Panc1 (cell line): Measurements from ENCODE around the gene TXK. TPM values are rescaled to one million over a fixed set of nuclear protein-coding genes. Genes with fewer than 3 reads are reported as not detected.

Experiments
- ATAC-seq: fragments of 200-7000 bp; cut with Tn5 transposase; 2 replicates; pipeline ENCODE4 v1.9.1; 2020; ENCODE audit warnings: mild to moderate bottlenecking, moderate library complexity
- BruUV-seq: library from RNA; stranded (reverse); fragments of 400-500 nt; replicated peaks from 2 replicates; lab custom pipeline; 2021; lab: Mats Ljungman, UMichigan
- CTCF ChIA-PET: fragments of 300-600 bp; sonication (Branson Sonifier 250); formaldehyde crosslinking; loops from one replicate; lab custom pipeline; 2022; ENCODE audit warnings: antibody characterized with exemption; lab: Charles Lee
- POLR2A ChIA-PET: fragments of 300-600 bp; sonication (Branson Sonifier 250); formaldehyde crosslinking; loops from one replicate; lab custom pipeline; 2022; ENCODE audit warnings: antibody characterized with exemption; lab: Charles Lee
- DNase-seq: peaks from one replicate; pipeline ENCODE4 v3.0.0-alpha.2; 2010; ENCODE audit warnings: low read depth, low spot score
- H3K27ac ChIP-seq: 2 replicates; pipeline ENCODE4 v1.5.1; 2011; ENCODE audit warnings: mild to moderate bottlenecking, low read length, inconsistent platforms
- H3K27me3 ChIP-seq: fragments of 200-500 bp; sonication (Bioruptor generic); 2 replicates; pipeline ENCODE4 v1.6.0; 2014; ENCODE audit warnings: low read length, inconsistent platforms; ENCODE audit not compliant: control insufficient read depth, insufficient read depth
- H3K36me3 ChIP-seq: fragments of 200-500 bp; sonication (Bioruptor generic); 2 replicates; pipeline ENCODE4 v1.5.1; 2014; ENCODE audit warnings: inconsistent platforms, mild to moderate bottlenecking, low read length, moderate library complexity; ENCODE audit not compliant: control insufficient read depth, insufficient read depth
- H3K4me1 ChIP-seq: 2 replicates; pipeline ENCODE4 v1.5.1; 2011; ENCODE audit warnings: inconsistent platforms, mild to moderate bottlenecking, low read length, moderate library complexity; ENCODE audit not compliant: control insufficient read depth, insufficient read depth
- H3K4me3 ChIP-seq, 2 experiments: 2 replicates each; pipeline ENCODE4 v1.5.1; 2011 to 2012; ENCODE audit warnings: low read depth in 2 of 2, low read length in 2 of 2, mild to moderate bottlenecking in 2 of 2, inconsistent platforms in 1 of 2, moderate library complexity in 1 of 2
- H3K9me3 ChIP-seq: fragments of 200-500 bp; sonication (Bioruptor generic); 2 replicates; pipeline ENCODE4 v1.5.1; 2014; ENCODE audit warnings: low read depth, mild to moderate bottlenecking, inconsistent platforms, low read length, moderate library complexity; ENCODE audit not compliant: control insufficient read depth, insufficient read depth
- POLR2AphosphoS5 ChIP-seq: IDR thresholded peaks from 2 replicates; pipeline ENCODE4 v1.6.1; 2012; ENCODE audit warnings: mild to moderate bottlenecking, low read depth, low read length, moderate library complexity
- SIN3A ChIP-seq: IDR thresholded peaks from 2 replicates; pipeline ENCODE4 v1.6.1; 2012; ENCODE audit warnings: low read depth, mild to moderate bottlenecking, low read length, moderate library complexity, borderline replicate concordance; ENCODE audit not compliant: insufficient read depth
- TCF7L2 ChIP-seq: IDR thresholded peaks from 2 replicates; pipeline ENCODE4 v1.6.1; 2011; ENCODE audit warnings: mild to moderate bottlenecking, low read depth, low read length, inconsistent platforms
- in situ Hi-C: cut with HindIII; loops from 2 replicates; pipeline ENCODE4 v1.10.0; 2016; ENCODE audit warnings: low sequenced_read_pairs, low pct_unique_long_range_greater_than_20kb
- intact Hi-C: fragments of 100-400 bp; cut with micrococcal nuclease; formaldehyde crosslinking; loops from one replicate; pipeline ENCODE4 v1.10.0; 2022; ENCODE audit not compliant: unreplicated experiment
- total RNA-seq: library from RNA; stranded (reverse); gene quantifications from one replicate; pipeline ENCODE4 v1.2.1, GENCODE V29; 2021; ENCODE audit not compliant: unreplicated experiment
- TF ChIP-seq, protein P1 (sequence below): fragments of 450-650 bp; IDR thresholded peaks from 2 replicates; pipeline ENCODE4 v1.5.1; 2017; ENCODE audit warnings: mild to moderate bottlenecking
- TF ChIP-seq, protein P2 (sequence below), 2 experiments: IDR thresholded peaks; 2 replicates each; pipeline ENCODE4 v1.6.1; 2011 to 2012; ENCODE audit warnings: low read depth in 2 of 2, control low read depth in 1 of 2, low read length in 1 of 2, mild to moderate bottlenecking in 1 of 2, moderate library complexity in 1 of 2; ENCODE audit not compliant: insufficient read depth in 1 of 2

The TXK gene
- total RNA-seq, 1 experiment from 2014 or later = 0.26 TPM

DNA sequence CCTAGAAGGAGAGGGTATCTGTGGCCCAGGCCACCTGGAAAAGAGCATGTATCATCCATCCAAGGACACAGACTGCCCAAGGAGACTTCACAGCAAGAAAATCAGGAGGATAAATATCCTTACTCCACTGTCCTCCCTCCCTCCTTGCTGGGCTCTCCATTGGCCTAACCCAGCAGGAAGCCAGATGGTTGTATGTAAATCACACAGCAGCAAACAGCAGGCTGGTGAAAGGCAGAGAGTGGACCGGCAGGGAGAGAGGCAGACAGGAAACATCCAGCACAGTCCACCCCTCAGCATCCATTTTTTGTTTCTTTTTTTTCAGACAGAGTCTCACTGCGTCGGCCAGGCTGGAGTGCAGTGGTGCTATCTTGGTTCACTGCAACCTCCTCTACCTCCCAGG, 17.5 kb downstream of the TXK start:
- DNase-seq = no peak
- no peak overlapping the region for H3K4me3 ChIP-seq
- no peaks in the 10 kb centered on the region for H3K9me3 ChIP-seq
- TF ChIP-seq, protein P1, sequence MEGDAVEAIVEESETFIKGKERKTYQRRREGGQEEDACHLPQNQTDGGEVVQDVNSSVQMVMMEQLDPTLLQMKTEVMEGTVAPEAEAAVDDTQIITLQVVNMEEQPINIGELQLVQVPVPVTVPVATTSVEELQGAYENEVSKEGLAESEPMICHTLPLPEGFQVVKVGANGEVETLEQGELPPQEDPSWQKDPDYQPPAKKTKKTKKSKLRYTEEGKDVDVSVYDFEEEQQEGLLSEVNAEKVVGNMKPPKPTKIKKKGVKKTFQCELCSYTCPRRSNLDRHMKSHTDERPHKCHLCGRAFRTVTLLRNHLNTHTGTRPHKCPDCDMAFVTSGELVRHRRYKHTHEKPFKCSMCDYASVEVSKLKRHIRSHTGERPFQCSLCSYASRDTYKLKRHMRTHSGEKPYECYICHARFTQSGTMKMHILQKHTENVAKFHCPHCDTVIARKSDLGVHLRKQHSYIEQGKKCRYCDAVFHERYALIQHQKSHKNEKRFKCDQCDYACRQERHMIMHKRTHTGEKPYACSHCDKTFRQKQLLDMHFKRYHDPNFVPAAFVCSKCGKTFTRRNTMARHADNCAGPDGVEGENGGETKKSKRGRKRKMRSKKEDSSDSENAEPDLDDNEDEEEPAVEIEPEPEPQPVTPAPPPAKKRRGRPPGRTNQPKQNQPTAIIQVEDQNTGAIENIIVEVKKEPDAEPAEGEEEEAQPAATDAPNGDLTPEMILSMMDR = no peak
- TF ChIP-seq SIN3A (no peak), TCF7L2 (no peak), POLR2AphosphoS5 (no peak)
- TF ChIP-seq, protein P2, sequence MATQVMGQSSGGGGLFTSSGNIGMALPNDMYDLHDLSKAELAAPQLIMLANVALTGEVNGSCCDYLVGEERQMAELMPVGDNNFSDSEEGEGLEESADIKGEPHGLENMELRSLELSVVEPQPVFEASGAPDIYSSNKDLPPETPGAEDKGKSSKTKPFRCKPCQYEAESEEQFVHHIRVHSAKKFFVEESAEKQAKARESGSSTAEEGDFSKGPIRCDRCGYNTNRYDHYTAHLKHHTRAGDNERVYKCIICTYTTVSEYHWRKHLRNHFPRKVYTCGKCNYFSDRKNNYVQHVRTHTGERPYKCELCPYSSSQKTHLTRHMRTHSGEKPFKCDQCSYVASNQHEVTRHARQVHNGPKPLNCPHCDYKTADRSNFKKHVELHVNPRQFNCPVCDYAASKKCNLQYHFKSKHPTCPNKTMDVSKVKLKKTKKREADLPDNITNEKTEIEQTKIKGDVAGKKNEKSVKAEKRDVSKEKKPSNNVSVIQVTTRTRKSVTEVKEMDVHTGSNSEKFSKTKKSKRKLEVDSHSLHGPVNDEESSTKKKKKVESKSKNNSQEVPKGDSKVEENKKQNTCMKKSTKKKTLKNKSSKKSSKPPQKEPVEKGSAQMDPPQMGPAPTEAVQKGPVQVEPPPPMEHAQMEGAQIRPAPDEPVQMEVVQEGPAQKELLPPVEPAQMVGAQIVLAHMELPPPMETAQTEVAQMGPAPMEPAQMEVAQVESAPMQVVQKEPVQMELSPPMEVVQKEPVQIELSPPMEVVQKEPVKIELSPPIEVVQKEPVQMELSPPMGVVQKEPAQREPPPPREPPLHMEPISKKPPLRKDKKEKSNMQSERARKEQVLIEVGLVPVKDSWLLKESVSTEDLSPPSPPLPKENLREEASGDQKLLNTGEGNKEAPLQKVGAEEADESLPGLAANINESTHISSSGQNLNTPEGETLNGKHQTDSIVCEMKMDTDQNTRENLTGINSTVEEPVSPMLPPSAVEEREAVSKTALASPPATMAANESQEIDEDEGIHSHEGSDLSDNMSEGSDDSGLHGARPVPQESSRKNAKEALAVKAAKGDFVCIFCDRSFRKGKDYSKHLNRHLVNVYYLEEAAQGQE (IDR thresholded peaks at IDR 0.05; ENCODE audit: insufficient read depth in 1 of 2, low read depth in 2 of 2, low read length in 1 of 2) = no peak
- H3K27ac ChIP-seq = no peak overlapping the region
- H3K27me3 ChIP-seq = no peaks in the 10 kb centered on the region
- ChIA-PET CTCF (no interaction called here), POLR2A (no interaction called here)
- no peaks in the 10 kb centered on the region for H3K36me3 ChIP-seq
- intact Hi-C loops = no loop called here
- no peaks in the 10 kb centered on the region for H3K4me1 ChIP-seq
- no peak for ATAC-seq
- in situ Hi-C loops = no loop called here
- no TSS peak for BruUV-seq

DNA sequence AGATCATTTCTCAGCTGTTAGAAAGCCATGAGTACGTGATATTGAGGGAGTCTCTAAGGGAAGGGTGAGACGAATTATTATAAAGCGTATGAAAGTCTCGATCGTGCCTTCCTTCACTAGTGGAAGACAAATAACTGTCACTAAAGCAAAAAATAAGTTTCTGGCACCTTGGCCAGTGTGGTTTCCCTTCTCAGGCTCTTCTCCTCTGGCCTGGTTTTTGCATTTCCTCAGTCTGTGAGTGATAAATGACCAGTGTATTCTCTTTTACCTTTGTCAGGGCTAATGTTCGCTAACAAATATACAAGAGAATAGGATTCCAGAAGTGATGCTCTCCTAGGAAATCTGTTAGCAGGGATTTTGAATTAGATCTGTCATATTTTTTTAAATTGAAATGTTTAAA, 19.6 kb downstream of the TXK start:
- ChIA-PET POLR2A (no interaction called here), CTCF (no interaction called here)
- TF ChIP-seq POLR2AphosphoS5 (no peak), SIN3A (no peak), TCF7L2 (no peak)
- TF ChIP-seq, protein P2 (IDR thresholded peaks at IDR 0.05; ENCODE audit: insufficient read depth in 1 of 2, low read depth in 2 of 2, low read length in 1 of 2) = no peak
- TF ChIP-seq, protein P1 = no peak
- Histone ChIP-seq H3K4me3 (no peak overlapping the region), H3K36me3 (no peaks in the 10 kb centered on the region), H3K27ac (no peak overlapping the region), H3K27me3 (no peaks in the 10 kb centered on the region), H3K4me1 (no peaks in the 10 kb centered on the region), H3K9me3 (no peaks in the 10 kb centered on the region)
- in situ Hi-C loops (no loop called here), intact Hi-C loops (no loop called here)
- no peak for ATAC-seq
- BruUV-seq = no TSS peak
- no peak for DNase-seq
